ENCODE measurements around the gene PRICKLE3.

The PRICKLE3 gene

DNA sequence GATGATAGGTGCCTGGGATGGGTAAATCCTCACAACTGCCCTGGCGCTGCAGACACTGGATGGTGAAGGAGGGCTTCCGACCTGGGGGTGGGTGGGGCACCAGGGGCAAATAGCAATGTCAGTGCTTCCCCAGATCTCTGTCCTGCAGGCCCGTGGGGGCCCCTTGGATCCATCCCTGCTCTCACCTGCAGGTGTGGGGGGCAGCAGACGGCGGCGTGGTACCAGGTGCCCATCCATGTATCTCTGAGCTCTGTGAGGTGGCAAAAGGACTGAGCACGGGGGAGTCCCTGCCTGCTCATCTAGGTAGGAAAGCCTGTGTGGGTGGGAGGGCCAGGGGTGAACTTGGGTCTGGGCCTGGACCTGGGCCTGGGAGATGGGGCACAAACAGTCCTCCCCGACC lies 20.4 kb upstream of the PRICKLE3 start:
- DNase-seq (ENCODE audit: low read depth), result no peak

DNA sequence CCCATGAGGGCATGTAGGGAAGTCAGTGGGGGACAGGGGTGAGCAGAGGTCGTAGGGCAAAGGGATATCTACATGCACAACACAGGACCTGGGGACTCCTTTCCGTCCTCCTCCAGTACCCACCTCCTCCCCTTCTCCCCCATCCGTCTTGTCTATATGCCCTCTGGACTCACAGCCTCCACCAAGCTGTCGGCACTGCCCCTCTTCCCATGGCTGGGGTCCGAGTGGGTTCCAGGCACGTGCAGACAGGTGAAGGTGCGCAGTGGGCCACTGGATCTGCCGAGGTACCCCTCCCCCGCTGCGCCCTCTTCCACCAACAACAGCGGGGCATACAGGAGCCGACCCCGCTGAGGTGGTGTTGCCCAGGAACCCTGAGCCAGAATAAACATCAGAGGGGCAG lies 19.3 kb upstream of the PRICKLE3 start:
- DNase-seq (ENCODE audit: low read depth), result no peak

DNA sequence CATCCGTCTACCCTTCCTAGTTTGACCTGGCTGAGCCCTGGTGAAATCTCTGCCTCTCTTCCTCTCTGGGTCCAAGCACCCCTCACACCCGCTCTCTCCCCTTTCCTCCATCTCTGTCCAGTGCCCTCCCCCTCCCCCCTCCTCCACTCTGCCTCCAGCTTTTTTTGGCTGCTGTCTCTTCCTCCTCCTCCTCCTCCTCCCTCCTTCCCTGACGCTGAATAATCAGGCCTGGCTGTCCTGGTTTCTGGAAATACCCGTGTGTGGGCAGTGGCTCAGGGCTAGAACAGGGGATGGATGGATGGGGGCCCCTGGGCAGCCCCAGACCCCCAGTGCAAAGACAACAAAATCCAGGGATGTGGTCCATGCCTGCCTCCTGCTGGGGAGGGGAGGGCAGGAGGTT lies 18.5 kb upstream of the PRICKLE3 start:
- DNase-seq (ENCODE audit: low read depth), result no peak

DNA sequence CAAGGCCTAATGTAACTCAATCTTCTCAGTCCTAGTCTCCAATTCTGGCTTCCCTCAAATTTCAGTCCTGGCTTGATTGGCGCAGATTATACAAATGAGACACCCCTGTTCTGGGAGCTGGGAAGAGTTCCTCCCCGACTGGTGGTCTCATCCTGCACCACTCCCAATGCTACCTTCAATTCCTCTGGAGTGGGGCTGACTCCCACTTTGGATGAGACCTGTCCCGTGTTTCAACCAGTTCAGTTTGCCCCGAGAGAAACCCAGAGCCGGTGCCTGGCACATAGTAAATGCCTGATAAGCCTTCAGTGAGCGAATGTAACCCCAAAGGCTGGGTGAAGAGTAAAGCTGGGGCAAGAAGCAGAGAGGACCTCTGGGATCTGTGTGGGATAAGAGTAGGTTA lies 17.8 kb upstream of the PRICKLE3 start:
- DNase-seq (ENCODE audit: low read depth), result no peak

DNA sequence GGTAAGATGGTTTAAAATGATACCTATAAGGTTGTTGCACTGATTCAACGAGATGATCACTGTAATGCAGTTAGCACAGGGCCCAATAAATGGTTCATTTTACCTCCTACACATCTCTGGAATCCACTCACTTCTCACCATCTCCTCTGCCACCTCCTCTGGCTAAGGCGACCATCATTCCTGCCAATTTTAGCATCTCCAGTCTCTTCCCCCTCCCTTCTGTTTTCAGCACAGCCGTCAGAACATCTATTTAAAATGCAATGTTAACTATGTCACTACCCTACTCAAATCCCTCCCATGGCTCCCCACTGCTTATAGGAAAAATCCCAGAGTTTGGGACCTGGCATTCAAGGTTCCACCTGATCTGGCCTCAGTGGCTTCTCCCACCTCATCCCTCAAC lies 17.4 kb upstream of the PRICKLE3 start:
- DNase-seq (ENCODE audit: low read depth), result no peak

DNA sequence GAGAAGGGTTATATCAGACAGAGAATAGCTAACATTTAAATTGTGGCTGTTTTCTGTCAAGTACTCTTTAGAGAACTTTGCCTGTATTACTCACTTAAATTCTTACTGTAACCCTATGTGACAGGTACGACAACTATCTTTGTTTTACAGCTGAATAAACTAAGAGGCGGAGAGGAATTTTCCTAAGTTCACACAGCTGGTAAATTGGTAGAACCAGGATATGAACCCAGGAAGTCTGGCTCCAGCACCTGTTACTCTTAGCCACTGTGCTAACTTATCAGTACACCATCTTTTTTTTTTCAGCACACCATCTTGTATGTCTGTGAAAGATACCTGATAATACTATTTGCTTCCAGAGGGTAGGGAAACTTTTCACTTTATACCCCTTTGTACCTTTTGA lies 15.8 kb upstream of the PRICKLE3 start:
- DNase-seq (ENCODE audit: low read depth), result no peak

DNA sequence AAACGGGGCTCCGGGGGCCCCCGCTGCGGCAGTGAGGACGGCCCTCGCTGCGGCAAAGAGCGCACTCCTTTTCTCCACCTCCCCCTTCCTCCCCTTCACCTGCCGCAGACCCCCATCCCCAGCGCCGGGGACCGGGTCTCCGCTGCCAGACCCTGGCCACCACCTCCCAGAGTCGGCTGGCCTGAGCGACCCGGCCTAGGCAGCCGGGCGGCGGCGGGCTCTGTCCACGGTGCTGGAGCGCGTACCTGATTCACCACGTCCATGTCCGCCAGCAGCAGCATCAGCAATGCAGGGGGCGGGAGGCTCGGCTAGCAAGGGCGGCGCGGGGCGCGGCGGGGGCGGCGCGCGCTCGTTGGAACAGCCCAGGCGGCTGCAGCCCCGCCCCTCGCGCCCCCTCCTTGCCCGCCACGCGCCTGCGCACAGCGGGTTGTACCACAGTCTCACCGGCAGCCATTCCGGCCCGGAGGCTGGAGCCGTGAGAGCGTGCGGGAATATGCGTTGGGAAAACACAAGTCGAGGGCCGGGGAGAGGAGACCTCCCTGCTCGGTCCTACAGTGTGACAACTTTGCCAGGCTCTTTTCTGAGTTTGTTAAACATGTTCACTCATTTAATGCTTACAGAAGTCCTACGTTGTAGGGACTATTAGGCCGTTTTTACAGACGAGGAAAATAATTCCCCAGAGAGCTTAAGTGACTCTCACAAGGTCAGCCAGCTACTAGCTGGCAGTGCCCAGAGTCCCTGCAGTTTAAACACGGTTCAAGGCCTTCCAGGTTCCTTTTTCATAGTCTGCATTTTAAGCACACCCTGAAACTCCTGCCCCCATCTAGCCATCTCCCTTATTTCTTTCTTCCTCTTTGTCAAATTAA lies 14.0 kb upstream of the PRICKLE3 start, which contains the start of gene SYP:
SYP (minus strand) TSS at position 288 of the 866 bp plus-strand sequence; CDS start at position 281, 7 bp downstream.
- peak; percentile 74 for DNase-seq (ENCODE audit: low read depth)

DNA sequence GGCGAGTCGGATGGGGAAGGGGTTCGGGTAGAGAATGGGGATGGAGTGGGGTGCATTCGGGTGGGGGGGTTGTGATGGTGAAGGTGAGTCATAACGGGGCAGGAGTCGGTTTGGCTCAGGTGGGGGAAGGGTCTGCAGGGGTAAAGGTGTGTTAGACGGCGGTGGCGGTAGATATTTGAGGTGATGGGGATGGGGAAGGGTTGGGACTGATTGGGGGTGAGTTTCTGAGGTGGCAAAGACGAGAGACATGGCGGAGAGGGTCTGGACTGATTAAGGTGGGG lies 13.1 kb upstream of the PRICKLE3 start:
- DNase-seq (ENCODE audit: low read depth), result no peak

DNA sequence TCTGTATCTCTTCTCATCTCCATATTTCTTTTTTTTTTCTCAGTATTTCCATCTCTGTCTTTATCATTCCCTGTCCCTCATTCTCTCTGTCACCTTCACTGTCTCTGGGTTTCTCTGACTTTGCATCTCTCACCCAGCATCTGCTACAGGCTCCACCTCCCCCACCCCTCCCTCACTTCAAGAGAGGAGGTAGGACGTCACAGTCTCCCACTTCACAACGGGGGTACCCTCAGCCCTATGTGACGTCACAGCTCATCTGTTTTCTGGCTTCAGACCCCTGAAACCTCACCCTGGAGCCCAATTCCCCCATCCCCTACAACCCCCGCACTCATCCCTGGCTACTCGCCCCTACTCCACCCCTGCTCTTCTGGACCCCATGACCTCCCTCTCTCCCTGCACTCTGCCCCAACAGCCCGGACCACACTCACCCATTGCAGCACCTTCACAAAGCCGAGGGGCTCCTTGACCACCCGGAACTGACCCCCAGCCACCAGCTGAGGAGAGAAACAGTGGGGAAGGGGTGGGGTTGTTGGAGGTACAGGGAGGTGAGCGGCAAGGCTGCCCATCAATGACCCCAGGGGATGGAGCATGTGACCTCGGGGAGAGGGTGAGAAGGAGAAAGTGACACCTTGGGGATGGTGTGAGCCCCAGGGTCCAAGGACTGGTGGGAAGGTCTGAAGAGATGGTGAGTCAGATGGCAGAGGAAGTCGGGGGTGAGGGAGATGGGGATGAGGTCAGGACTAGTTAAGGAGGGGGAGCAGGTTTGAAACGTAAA lies 12.6 kb upstream of the PRICKLE3 start:
- DNase-seq (ENCODE audit: low read depth), result no peak

DNA sequence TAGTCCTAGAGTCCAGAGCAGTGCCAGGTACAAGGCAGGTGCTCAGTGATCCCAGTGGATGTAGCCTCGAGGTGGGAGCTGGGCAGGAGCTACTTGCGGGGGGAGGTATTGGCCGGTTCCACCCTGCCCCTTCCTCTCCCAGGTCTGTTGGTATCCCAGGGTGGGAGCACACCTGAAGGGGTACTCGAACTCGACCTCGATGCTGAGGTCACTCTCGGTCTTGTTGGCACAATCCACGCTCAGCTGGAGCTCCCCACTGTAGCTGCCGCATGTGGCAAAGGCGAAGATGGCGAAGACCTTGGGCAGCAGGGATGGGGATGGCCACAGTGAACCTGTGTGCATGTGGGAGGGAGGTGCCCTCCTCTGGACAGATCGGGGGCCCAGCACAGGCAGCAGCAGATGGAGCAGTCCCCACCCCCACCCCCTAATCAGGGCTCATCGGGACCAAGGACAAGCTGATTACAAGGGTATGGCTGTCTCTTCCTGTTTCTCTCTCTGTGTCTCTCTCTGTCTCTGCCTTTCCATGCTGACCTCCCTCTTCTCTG lies 11.4 kb upstream of the PRICKLE3 start:
- DNase-seq (ENCODE audit: low read depth), result no peak

DNA sequence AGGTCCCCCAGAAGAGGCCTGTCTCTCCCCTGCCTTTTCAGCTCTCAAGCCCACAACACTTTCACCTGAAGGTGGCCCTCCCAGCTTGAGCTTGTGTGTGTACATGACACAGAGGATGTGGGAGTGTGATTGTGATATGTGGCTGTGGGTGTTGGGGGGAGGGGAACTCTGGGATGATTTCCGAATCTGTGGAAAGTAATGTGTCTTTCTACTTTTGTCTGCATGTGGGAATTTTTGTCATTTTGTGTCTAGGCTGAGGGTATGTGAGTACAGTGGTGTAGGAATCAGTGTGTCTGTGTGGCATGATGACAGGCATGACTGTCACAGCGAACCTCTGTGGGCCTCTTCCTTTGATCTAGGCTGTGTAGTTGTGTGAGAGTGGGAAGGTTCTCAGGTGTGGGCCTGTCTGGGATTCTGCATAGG lies 7.4 kb upstream of the PRICKLE3 start:
- DNase-seq (ENCODE audit: low read depth), result no peak

DNA sequence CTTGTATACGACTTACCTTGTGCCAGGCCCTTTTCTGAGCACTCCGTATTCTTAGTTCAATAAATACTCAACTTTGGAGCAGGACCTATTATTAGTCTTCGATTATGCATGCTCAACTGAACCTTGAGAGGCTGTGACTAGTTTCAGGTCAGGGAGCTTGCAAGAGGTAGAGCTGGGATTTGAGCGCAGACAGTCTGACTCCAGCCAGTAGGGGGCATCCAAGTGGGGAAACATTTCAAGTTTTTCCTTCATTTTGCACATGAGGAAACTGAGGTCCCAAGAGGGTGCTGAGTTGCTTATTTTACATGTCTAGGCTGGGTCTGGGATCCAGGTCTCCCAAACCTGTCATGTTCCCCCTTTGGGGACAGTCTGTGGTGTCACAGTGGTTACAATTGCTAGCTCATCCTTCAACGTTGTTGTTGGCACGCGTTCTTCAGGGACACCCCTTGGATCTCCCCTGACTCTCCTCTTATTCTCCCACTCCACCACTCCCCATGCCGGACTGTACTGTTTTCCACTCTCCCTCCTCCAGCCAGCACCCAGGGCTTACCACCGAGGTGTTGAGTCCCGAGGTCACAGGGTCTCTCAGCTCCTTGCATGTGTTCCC lies 6.7 kb upstream of the PRICKLE3 start:
- peak; percentile 26 for DNase-seq (ENCODE audit: low read depth)

DNA sequence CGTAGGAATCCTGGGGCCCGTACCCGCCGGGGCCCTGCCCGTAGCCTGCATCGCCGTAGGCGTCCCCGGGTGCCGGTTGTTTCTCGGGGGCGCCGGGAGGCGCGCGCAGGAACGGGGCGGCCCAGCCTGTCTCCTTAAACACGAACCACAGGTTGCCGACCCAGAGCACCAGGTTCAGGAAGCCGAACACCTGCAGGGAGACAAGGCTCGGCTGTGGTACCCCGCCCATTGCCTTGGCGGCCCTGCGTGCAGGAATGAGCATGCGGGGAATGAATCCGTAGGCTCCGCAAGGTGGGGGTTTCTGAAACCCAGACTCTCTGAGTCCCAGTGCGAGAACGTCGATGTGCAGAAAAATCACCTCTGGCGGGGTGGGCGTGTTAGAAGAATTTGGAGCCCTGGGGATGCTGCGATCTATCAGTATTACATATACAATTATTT lies 5.4 kb upstream of the PRICKLE3 start:
- DNase-seq (ENCODE audit: low read depth), result no peak

DNA sequence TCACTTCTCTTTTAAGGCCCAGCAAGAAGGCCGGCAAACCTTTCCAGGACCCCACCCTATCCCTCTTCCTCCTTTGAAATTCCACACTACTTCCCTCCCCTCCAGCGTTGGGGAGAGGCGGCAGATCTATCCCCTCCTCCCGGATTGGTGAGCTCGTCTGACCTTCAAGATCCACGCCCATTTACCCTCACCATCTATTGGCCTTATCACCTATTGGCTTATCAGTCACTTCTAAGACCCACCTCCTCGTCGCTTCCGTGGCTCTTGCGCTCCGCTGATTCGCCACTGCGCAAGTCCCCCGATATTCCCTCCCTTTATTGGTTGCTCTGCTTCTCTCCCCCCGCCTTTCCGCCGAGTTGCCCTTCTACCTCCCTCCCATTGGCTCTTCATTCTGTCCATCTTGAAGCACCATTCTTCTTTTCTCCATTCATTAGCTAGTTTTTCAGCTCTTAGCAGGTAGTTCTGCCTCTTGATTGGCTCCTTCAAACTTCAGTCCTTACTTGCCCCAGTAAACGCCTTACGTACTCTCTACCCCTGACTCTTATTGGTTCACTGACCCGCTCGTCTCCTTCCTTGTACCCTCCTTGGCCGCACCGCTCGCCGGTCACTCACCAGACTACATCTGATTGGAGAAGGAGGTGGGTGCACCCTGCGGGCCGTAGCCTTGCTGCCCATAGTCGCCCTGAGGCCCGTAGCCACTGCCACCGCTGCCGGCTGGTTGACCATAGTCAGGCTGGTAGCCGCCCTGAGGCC lies 4.8 kb upstream of the PRICKLE3 start:
- DNase-seq (ENCODE audit: low read depth), result peak; percentile 100

DNA sequence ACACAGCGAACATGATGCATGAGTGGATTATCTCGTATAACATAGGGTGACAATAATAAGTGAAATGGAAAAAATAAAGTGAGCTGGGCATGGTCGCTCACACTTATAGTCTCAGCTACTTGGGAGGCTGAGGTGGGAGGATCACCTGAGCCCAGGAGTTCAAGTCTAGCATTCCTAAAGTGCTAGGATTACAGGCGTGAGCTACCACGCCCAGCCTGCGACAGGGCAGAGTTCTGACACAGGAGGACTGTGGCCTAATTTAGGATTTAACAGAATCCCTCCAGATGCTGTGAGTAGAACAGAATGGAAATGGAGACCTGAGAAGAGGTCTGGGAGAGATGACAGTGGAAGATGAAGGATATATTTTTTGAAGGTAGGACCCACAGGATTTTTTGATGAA lies 3.4 kb upstream of the PRICKLE3 start:
- DNase-seq (ENCODE audit: low read depth), result no peak

DNA sequence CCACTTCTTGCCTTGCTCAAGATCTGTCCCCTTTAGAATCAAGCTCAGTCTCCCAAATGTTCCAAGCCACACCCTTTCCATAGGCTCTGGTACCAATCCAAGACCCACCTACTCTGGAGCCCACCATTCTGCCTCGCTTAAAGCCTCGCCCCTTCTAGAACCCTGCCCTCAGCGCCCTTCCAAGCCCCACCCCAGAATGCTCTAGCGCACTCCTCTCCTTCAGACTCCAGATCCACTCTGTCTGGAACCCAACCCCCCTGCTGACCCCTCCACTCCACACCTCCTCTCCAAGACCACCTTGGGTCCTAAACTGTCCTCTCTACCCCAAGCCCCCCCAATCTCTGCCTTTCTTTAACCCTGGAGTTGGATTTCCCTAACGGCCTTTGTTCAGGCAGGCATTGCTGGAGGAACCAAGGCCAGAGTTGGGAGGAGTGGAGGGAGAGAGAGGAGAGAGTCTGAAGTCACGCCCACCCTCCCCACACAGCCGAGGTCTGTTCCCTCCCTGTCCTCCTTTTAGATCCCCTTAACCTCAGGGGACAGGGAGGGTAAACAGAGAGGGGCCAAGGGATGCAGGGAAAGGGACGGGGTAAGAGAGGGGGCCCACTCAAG lies 2.4 kb upstream of the PRICKLE3 start:
- no peak for DNase-seq (ENCODE audit: low read depth)

DNA sequence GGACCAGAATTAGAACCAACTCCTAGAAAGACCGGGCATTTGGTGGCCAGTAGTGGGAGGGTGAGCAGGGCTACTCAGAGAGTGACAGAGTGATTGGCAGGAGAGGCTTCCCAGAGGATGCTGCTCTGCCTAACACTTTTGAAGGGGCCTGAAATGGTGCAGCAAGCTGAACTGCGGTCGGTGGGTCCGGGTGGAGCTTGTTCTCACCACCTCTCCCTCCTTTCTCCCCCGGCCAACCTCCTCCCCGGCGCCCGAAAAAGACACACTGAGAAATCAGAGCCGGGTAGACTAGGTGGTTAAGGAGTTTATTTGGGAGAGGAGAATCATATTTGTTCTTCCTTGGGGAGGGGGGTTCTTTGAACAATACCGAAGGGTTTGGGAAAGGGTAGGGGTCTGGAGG lies 1.4 kb upstream of the PRICKLE3 start:
- no peak for DNase-seq (ENCODE audit: low read depth)

DNA sequence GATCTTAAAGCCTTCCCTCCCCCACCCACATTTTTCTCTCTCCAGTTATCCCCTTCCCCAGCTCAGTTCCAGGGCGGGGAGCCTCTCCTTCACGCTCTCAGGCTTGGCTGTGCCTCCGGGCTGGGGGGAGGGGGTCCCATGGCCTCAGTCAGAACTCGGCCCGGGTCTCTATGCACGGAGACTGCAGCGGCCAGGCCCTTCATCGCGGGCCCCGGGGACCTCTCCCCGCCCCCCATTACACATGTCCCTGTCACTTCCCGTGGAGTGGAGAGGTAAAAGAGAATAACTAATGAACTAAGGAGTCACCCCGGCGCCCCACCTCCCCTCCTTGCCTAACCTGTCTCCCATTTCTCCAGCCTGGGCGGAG lies 838 bp upstream of the PRICKLE3 start:
- DNase-seq (ENCODE audit: low read depth), result no peak

DNA sequence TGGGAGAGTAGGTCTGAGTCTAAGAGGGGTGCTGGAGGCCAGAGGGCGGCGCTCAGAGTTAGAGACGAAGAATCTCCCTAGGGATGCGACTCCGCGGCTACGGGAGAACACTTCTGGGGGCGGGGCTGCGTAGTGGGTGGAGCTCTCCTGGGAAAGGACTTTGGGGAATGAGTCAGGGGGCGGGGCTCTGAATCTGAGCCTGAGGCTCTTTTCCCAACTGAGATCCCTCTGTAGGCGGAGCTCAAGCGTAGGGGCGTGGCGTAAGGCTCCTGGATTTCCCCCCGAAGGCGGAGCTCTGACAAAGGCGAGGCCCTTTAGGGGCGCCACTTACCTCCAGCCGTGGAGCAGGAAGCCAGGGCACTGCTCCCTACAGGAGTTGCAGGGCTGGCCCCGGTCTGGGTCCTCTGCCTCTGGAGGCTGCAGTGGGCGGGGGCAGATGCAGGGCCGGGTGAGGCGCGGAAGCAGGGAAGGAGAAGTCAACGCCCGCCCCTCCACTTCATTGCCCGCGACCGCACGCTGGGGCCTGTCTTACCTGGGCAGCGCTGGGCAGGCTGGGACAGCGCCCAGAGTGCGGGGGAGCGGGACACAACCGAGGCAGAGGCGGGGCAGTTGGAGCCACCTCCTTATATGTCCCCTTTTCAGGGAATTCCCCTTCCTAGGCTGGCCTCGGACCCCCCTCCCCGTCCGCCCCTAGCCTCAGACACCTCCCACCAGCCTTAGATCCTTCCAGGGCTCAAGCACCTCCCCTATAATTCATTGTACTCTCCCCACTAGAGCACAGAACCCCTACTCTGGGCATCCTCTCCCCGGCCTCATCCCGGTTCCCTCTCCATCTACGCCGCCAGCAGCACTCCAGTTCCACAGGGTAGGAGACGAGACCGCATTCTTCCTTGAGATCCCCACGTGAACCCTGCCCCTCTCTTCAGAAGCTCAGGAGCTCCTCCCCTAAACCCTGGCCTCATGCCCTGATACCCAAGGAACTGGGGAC lies 1.6 kb downstream of the PRICKLE3 start:
- peak; percentile 86 for DNase-seq (ENCODE audit: low read depth)

DNA sequence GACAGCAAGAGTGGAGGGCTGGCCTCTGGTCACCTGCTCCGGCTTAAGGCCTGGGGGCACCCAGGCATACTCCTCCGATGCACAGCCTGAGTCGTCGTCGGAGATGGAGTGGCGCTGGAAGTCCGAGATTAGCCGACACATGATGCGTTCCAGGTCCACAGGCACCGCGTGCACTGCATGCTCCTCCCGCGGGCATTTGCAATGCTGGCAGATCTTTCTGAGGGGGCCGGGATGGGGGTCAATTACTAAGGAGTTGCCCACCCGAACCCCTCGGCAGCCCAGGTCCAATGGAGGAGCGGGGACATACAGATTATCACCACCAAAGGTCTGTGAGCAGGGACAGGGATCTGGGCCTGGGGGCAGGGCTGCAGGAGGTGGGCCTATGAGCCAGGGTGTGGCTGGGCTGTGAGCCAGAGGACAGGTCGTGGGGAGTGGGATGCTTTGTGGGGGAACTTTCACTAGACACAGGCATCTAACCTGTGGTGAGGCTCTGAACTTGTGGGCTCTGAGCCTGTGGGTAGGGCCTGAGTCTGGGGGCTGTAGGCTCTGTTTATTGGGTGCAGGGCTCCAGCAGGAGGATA lies 2.4 kb downstream of the PRICKLE3 start:
- no peak for DNase-seq (ENCODE audit: low read depth)
